Measurements from ENCODE around the gene CDK10. TPM values are rescaled to one million over a fixed set of nuclear protein-coding genes. Genes with fewer than 3 reads are reported as not detected.
A peak's percentile ranks its signal among the peaks of the same experiment; 100 is the strongest.

Gene CDK10
- total RNA-seq, 4 donors from 2014 or later: 34.6 to 69.1 (median 40.9) TPM

DNA sequence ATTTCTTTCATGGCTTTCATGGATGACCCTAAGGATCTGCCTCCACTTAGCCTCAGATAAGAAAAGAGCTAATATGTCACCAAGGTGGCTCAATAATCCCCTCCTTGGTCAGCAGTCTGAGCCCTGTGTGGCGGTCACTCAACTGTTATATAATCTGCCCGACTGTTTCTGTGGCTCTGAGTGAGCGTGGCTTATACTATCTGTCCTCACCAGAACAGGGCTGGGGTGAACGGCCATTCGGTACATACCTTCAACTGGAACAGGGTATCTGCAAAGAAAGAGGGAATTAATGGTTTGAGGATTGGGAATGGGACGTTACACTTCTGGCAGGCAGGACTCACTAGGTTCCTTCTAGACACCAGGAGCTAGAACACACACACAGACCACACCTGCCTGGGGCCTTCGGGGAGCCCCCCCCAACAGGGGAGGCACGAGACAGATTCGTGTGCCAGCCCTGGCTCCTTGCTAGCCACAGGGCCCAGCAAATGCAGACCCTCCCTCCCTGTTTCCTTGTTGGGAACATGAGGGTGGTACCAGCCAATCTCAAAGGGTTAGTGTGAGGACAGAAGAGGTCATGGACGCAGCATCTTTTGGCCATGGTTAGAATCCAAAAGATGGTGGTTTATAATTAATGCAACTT, 32.7 kb upstream of the CDK10 start:
- WGBS, 2 donors: 78 to 83% methylated on average over 10 of the region's 10 CpGs
- DNase-seq (ENCODE audit: low spot score in 2 of 2): no peak
- no peak overlapping the region for H3K4me3 ChIP-seq (ENCODE audit: low read depth, poor library complexity, severe bottlenecking)
- no peak for TF ChIP-seq POLR2A (IDR thresholded peaks at IDR 0.05)
- intact Hi-C loops (cut with DNase I; ENCODE audit: low total_unique reads): no loop called here

DNA sequence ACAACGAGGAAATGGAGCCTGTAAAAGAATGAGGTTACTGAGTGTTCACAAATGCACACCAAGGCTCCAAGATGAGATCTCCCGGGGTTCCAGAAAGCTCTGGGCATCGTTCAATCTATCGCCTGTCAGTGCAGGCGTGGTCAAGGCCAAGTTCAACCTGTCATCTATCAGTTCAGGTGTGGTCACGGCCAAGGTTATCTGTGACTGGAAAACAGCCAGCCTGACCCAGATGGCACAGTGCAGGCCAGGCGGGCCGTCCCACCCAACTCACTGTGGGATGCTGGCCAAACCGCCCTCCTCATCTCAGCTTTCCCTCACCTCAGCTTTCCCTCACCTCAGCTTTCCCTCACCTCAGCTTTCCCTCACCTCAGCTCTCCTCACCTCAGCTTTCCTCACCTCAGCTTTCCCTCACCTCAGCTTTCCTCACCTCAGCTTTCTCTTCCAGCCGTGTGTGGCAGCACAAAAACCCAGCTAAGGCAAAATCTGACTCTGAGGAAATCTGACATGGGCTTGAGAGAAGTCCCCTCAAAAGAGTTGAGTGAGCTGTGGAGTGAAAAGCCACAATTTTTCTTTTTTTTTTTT, 31.3 kb upstream of the CDK10 start:
- H3K4me3 ChIP-seq (ENCODE audit: low read depth, poor library complexity, severe bottlenecking): no peak overlapping the region
- 75 to 88% methylated on average over 10 of the region's 10 CpGs for WGBS, 2 donors
- no peak for DNase-seq (ENCODE audit: low spot score in 2 of 2)
- no peak for TF ChIP-seq POLR2A (IDR thresholded peaks at IDR 0.05)
- TF ChIP-seq CTCF (IDR thresholded peaks at IDR 0.05): peak in 1 of 3 donors; percentile 17
- intact Hi-C loops (cut with DNase I; ENCODE audit: low total_unique reads): no loop called here

- TF ChIP-seq POLR2A (IDR thresholded peaks at IDR 0.05) (no peak), CTCF (IDR thresholded peaks at IDR 0.05) (no peak)
- no peak for DNase-seq (ENCODE audit: low spot score in 2 of 2)
- 31% methylated on average over 30 to 31 of the region's 32 CpGs for WGBS, 2 donors
- H3K4me3 ChIP-seq (ENCODE audit: low read depth, poor library complexity, severe bottlenecking): peak overlapping the region; percentile 77
- intact Hi-C loops (cut with DNase I; ENCODE audit: low total_unique reads): no loop called here
Measured at GRCh38 chr16:89656435-89657121, 29.9 kb upstream of the CDK10 start.

DNA sequence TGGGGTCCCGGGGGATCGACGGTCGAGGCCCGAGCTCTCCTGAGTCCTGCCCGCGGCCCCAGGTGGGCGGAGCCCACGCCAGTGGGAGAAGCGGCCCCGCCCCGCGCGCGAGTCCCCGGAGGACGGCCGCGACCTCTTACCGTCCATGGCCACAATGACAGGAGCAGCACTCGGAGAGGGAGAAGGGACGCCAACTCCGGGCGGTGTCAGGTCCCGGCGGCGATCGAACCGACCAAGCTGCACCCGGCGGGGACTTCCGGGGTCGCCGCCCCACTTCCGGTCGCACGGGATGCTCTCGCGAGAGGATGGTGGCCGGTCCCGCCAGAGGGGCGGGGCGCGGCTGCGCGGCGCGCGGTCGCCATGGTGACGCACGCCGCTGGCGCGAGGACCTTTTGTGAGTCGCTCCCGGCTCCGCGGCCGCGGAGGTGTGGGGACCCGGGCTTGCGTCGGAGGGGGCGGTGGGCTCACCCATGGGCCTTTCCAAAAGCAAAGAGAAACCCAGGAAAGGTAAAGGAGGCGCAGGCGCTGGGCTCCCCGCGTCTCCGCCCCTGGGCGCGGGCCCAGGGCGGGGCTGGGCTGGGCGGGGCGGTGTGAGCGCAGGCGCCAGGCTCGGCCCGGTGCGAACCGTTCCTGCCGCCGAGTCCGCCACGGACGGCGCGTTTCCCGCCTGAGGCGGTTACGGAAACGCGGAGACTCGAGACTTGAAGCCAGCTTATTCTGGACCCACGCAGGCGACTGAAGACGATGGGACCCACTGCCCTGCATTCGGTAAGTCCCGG, 28.9 kb upstream of the CDK10 start, which contains the start of the genes CHMP1A and SPATA33:
Gene CHMP1A (minus strand): TSS at position 267 of the 779 bp plus-strand sequence. CDS start 120 bp downstream, at position 147.
Gene SPATA33 (plus strand): TSS at position 395 of the 779 bp plus-strand sequence. CDS start 76 bp downstream, at position 471.
- peak; percentile 76 to 96 for DNase-seq (ENCODE audit: low spot score in 2 of 2)
- intact Hi-C loops (cut with DNase I; ENCODE audit: low total_unique reads): no loop called here
- H3K4me3 ChIP-seq (ENCODE audit: low read depth, poor library complexity, severe bottlenecking): peak within 1 kb of the TSS; percentile 77
- TF ChIP-seq CTCF (IDR thresholded peaks at IDR 0.05): no peak
- TF ChIP-seq POLR2A (IDR thresholded peaks at IDR 0.05): no peak
- WGBS, 2 donors: 0% methylated on average over 55 to 93 of the region's 99 CpGs

DNA sequence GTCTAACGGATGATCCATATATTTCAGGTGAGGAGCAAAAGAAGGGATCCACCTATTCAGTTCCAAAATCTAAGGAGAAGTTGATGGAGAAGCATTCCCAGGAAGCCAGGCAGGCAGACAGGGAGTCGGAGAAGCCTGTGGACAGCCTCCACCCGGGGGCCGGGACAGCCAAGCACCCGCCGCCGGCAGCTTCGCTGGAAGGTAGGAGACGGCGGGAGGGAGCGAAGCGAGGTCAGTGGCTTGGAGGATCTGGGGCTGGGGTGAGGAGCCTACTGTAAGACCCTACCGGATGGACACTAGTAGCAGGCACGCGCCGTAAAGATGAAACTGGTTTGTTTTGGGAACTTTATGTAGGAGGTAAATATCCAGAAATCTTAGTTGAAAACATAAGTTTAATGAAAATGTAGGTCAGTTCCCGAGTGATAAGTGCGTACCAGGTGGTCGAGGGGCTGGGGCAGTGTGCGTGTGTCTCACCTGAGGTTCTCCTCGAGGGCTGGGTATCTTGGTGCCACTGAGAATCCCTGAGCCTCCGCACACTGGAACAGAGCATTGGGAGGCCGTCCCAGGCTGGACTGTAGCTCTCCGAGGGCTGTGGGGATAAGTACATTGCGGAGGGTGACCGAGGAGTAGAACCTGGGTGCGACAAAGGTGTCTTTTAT, 28.1 kb upstream of the CDK10 start:
- no peak for DNase-seq (ENCODE audit: low spot score in 2 of 2)
- intact Hi-C loops (cut with DNase I; ENCODE audit: low total_unique reads): no loop called here

More for the DNA sequence above, 28.1 kb upstream of the CDK10 start:
- no peak for TF ChIP-seq CTCF (IDR thresholded peaks at IDR 0.05)
- TF ChIP-seq POLR2A (IDR thresholded peaks at IDR 0.05): no peak
- H3K4me3 ChIP-seq (ENCODE audit: low read depth, poor library complexity, severe bottlenecking): peak overlapping the region; percentile 77
- 9 to 13% methylated on average over 27 of the region's 27 CpGs for WGBS, 2 donors
